ACC112 (cell line): ENCODE measurements around the gene DTNB.

Source experiments
- H2AFZ ChIP-seq: fragments of 200-600 bp; sonication (generic); one replicate; pipeline ENCODE4 v1.6.0; 2017; ENCODE audit warnings: antibody characterized with exemption, low read length; ENCODE audit not compliant: unreplicated experiment
- H3K27ac ChIP-seq: fragments of 200-600 bp; sonication (generic); 2 replicates; pipeline ENCODE4 v1.5.1; 2014; ENCODE audit warnings: low read depth, mild to moderate bottlenecking, antibody characterized with exemption, low read length, moderate library complexity
- H3K27me3 ChIP-seq: fragments of 200-600 bp; sonication (generic); 2 replicates; pipeline ENCODE4 v1.6.1; 2014; ENCODE audit warnings: mild to moderate bottlenecking, antibody characterized with exemption, low read length, moderate library complexity, mixed read lengths; ENCODE audit not compliant: insufficient read depth
- H3K36me3 ChIP-seq: fragments of 200-600 bp; sonication (generic); 2 replicates; pipeline ENCODE4 v1.6.1; 2016; ENCODE audit warnings: mild to moderate bottlenecking, antibody characterized with exemption, low read length, moderate library complexity, mixed read lengths; ENCODE audit not compliant: insufficient read depth
- H3K4me1 ChIP-seq: fragments of 200-600 bp; sonication (generic); one replicate; pipeline ENCODE4 v1.6.1; 2016; ENCODE audit warnings: low read length, mixed read lengths; ENCODE audit not compliant: insufficient read depth, unreplicated experiment, control insufficient read depth
- H3K4me3 ChIP-seq: fragments of 200-600 bp; sonication (generic); 2 replicates; pipeline ENCODE4 v1.5.1; 2014; ENCODE audit warnings: mild to moderate bottlenecking, low read depth, low read length
- H3K79me2 ChIP-seq: fragments of 200-600 bp; sonication (generic); one replicate; pipeline ENCODE4 v1.6.0; 2016; ENCODE audit warnings: low read length; ENCODE audit not compliant: control insufficient read depth, unreplicated experiment, insufficient read depth

The DTNB gene

DNA sequence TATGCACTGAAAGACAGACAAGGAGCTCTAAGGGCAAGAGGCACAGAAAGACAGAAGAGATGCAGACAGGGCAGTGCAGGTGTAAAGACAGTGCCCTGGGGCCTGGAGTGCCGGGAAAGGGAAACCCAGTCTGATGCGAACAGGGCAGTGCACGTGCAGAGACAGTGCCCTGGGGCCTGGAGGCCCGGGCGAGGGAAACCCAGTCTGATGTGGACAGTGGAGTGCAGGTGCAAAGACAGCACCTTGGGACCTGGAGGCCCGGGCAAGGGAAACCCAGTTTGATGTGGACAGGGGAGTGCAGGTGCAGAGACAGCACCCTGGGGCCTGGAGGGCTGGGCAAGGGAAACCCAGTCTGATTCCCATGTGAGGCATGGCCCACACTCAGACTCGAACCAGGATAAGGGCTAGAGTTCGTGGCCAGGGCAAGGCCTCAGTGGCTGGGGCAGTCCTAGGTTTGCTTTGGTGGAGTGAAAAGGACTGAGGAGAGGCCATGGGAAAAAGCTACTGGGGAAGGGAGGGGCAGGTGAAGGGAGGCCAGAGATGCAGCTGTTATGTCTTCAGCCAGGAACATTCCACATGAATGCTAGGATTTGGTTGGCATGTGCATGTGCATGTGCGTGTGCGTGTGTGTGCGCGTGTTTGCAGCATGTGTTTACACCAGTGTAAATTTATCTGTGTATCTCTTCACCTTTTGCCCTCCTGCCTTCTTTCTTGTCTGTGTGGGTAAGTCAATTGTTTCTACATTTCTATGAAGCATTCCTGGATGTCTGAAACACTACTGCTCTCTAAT, 292.6 kb downstream of the DTNB start:
- Histone ChIP-seq H3K36me3 (no peaks in the 10 kb centered on the region), H3K79me2 (no peaks in the 10 kb centered on the region), H3K4me3 (no peak overlapping the region), H2AFZ (no peak overlapping the region), H3K27me3 (no peaks in the 10 kb centered on the region), H3K4me1 (peaks cover 8% of the 10 kb centered on the region), H3K27ac (no peak overlapping the region)

- no peaks in the 10 kb centered on the region for H3K36me3 ChIP-seq
- peaks cover 8% of the 10 kb centered on the region for H3K4me1 ChIP-seq
- H3K79me2 ChIP-seq = no peaks in the 10 kb centered on the region
- no peak overlapping the region for H3K4me3 ChIP-seq
- H3K27me3 ChIP-seq = no peaks in the 10 kb centered on the region
- H3K27ac ChIP-seq = no peak overlapping the region
- no peak overlapping the region for H2AFZ ChIP-seq
These were observed 293.4 kb downstream of the DTNB start for GRCh38 chr2:25380023-25380422.

GRCh38 chr2:25379535-25379934, 293.8 kb downstream of the DTNB start:
- peaks cover 8% of the 10 kb centered on the region for H3K4me1 ChIP-seq

GRCh38 chr2:25378731-25379490, 294.5 kb downstream of the DTNB start:
- Histone ChIP-seq H3K4me3 (no peak overlapping the region), H3K79me2 (no peaks in the 10 kb centered on the region), H2AFZ (no peak overlapping the region), H3K36me3 (no peaks in the 10 kb centered on the region), H3K27ac (no peak overlapping the region), H3K27me3 (no peaks in the 10 kb centered on the region), H3K4me1 (peaks cover 8% of the 10 kb centered on the region)

More at GRCh38 chr2:25379535-25379934, 293.8 kb downstream of the DTNB start:
- no peak overlapping the region for H3K4me3 ChIP-seq
- no peaks in the 10 kb centered on the region for H3K27me3 ChIP-seq
- no peak overlapping the region for H3K27ac ChIP-seq
- no peaks in the 10 kb centered on the region for H3K79me2 ChIP-seq
- no peaks in the 10 kb centered on the region for H3K36me3 ChIP-seq
- H2AFZ ChIP-seq = no peak overlapping the region

- Histone ChIP-seq H3K79me2 (no peaks in the 10 kb centered on the region), H3K36me3 (no peaks in the 10 kb centered on the region), H3K27ac (no peak overlapping the region), H3K27me3 (no peaks in the 10 kb centered on the region), H3K4me1 (peaks cover 8% of the 10 kb centered on the region), H3K4me3 (no peak overlapping the region), H2AFZ (no peak overlapping the region)
These were observed 295.5 kb downstream of the DTNB start for GRCh38 chr2:25377822-25378421.

DNA sequence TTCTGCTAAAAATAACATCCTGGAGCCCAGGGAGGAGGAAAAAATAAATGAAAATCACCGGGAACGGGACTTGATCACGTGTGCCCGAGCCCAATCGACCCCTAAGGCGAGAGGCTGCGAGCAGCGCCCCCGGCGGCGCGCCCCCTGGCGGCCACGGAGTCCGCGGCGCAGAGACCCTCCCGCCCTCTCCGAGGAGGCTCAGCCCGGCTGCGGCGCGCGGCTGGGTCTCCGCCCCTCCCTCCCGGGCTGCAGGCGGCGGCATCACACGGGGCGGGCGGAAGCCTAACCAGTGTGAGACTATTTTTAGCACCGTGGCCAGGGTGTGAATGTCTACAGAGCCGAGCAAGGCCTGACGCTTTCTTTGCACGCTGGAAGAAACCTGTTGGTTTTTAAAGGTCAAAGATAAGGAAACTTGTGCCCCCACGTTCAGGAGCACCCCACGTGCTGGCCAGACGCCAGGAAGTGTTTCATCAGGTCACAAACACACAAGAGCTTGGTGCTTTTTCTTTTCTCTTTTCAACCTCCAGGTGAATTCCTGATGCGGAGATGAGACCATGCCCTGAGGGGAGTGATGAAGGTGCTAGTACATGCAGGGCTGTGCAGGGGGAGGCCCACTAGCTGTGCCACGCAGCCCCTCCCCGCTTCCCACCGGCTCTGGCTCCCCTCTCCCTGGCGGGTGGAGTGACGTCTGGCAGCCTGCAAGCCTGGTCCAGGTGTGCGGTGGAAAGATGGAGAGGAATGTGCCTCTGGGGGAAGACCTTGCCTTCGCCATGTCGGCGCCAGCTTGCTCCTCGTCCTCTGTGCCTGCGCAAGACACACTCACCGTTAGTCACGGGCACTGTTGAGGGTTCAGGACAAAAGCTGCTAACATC, 296.4 kb downstream of the DTNB start:
- H3K4me3 ChIP-seq = peak overlapping the region; percentile 52
- H3K36me3 ChIP-seq = no peaks in the 10 kb centered on the region
- H2AFZ ChIP-seq = no peak overlapping the region
- no peaks in the 10 kb centered on the region for H3K79me2 ChIP-seq
- H3K27me3 ChIP-seq = no peaks in the 10 kb centered on the region
- no peak overlapping the region for H3K27ac ChIP-seq
- peaks cover 8% of the 10 kb centered on the region for H3K4me1 ChIP-seq

DNA sequence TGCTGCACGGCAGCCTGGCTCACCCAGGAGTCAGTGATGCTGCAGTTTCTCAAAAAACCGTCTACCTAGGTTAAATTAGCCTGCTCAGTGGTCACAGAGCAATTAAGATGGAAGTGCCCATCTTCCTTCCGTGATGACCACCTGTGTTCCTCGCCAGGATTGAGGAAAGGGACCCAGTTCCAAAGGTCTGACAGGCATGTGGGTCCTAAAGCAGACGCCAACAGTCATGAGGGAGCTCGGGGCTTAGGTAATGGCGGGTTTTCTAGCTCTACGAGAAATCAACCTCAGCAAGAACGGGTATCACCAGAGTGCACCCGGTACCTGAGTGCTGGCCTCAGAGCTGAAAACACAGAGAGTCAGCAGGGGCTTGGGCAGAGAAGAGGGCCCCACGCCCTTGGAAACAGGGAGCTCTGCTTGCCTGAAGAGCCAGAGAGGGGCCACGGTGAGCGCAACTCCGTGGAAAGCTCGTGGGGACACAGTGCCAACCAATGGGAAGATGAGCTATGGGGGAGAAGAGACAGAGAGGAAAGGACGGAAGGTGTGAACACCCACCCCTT, 297.3 kb downstream of the DTNB start:
- Histone ChIP-seq H2AFZ (no peak overlapping the region), H3K4me3 (no peak overlapping the region; the same call in 1 of the 2 replicates), H3K27me3 (no peaks in the 10 kb centered on the region), H3K4me1 (peaks cover 8% of the 10 kb centered on the region), H3K79me2 (no peaks in the 10 kb centered on the region), H3K27ac (no peak overlapping the region), H3K36me3 (no peaks in the 10 kb centered on the region)

GRCh38 chr2:25375371-25375988, 297.9 kb downstream of the DTNB start:
- H3K36me3 ChIP-seq = no peaks in the 10 kb centered on the region
- no peak overlapping the region for H3K4me3 ChIP-seq
- H3K4me1 ChIP-seq = peaks cover 8% of the 10 kb centered on the region
- no peak overlapping the region for H2AFZ ChIP-seq
- no peak overlapping the region for H3K27ac ChIP-seq
- H3K79me2 ChIP-seq = no peaks in the 10 kb centered on the region
- H3K27me3 ChIP-seq = no peaks in the 10 kb centered on the region

GRCh38 chr2:25374827-25375226, 298.6 kb downstream of the DTNB start:
- no peak overlapping the region for H3K27ac ChIP-seq
- no peaks in the 10 kb centered on the region for H3K27me3 ChIP-seq
- peaks cover 8% of the 10 kb centered on the region for H3K4me1 ChIP-seq
- no peak overlapping the region for H2AFZ ChIP-seq
- H3K79me2 ChIP-seq = no peaks in the 10 kb centered on the region
- no peak overlapping the region for H3K4me3 ChIP-seq
- no peaks in the 10 kb centered on the region for H3K36me3 ChIP-seq
